SK-N-SH (cell line): Measurements from ENCODE around the gene LENEP. TPM values are rescaled to one million over a fixed set of nuclear protein-coding genes. Genes with fewer than 3 reads are reported as not detected.

Experiments used
- CTCF ChIA-PET: fragments of 300-600, 350-600 bp; formaldehyde crosslinking; extraction: SDS; loops from one replicate; lab custom pipeline; 2021; lab: Yijun Ruan, JAX
- POLR2A ChIA-PET: fragments of 350-600 bp; sonication (Branson Sonifier 250); formaldehyde crosslinking; extraction: SDS; loops from one replicate; lab custom pipeline; 2020; ENCODE audit warnings: antibody characterized with exemption, inconsistent platforms; lab: Yijun Ruan, JAX
- DNase-seq: peaks from one replicate; pipeline ENCODE4 v3.0.0; 2012
- H2AFZ ChIP-seq: fragments of 200-600 bp; sonication (generic); 2 replicates; pipeline ENCODE4 v1.8.1; 2016; ENCODE audit warnings: antibody characterized with exemption, mild to moderate bottlenecking, low read depth
- H3F3A ChIP-seq: fragments of 200-600 bp; sonication (generic); replicated peaks from 2 replicates; pipeline ENCODE3; 2016; ENCODE audit warnings: antibody characterized with exemption, mild to moderate bottlenecking; ENCODE audit not compliant: insufficient read depth
- H3K27ac ChIP-seq, 2 experiments: fragments of 200-500 bp in 1 of 2; fragments of 200-600 bp in 1 of 2; sonication (Bioruptor generic) in 1 of 2; sonication (generic), shearing (Covaris generic) in 1 of 2; 2 replicates each; pipeline versions ENCODE4 v1.5.1 to v1.6.1; 2014 to 2016; ENCODE audit warnings: low read depth in 2 of 2, inconsistent platforms in 1 of 2, low read length in 1 of 2, mild to moderate bottlenecking in 1 of 2, mixed read lengths in 1 of 2
- H3K27me3 ChIP-seq: fragments of 200-600 bp; sonication (generic), shearing (Covaris generic); 2 replicates; pipeline ENCODE4 v1.6.1; 2016; ENCODE audit warnings: mixed run types; ENCODE audit not compliant: insufficient read depth
- H3K36me3 ChIP-seq, 2 experiments: fragments of 200-500 bp in 1 of 2; fragments of 200-600 bp in 1 of 2; sonication (Bioruptor generic) in 1 of 2; sonication (generic) in 1 of 2; replicated peaks in 1 of 2; 2 replicates each; pipeline versions ENCODE3 to v1.5.1; 2014 to 2016; ENCODE audit warnings: low read length in 1 of 2, mild to moderate bottlenecking in 1 of 2; ENCODE audit not compliant: insufficient read depth in 2 of 2, control insufficient read depth in 1 of 2
- H3K4me1 ChIP-seq, 2 experiments: fragments of 200-500 bp in 1 of 2; fragments of 200-600 bp in 1 of 2; sonication (Bioruptor generic) in 1 of 2; sonication (generic), shearing (Covaris generic) in 1 of 2; 2 replicates each; pipeline versions ENCODE4 v1.5.1 to v1.6.1; 2014 to 2016; ENCODE audit warnings: low read depth in 1 of 2, low read length in 1 of 2, mixed run types in 1 of 2; ENCODE audit not compliant: insufficient read depth in 2 of 2, control insufficient read depth in 1 of 2
- H3K4me2 ChIP-seq: fragments of 200-600 bp; sonication (generic), shearing (Covaris generic); 2 replicates; pipeline ENCODE4 v1.6.1; 2017; ENCODE audit warnings: mixed run types
- H3K4me3 ChIP-seq, 2 experiments: fragments of 200-500 bp in 1 of 2; fragments of 200-600 bp in 1 of 2; sonication (Bioruptor generic) in 1 of 2; sonication (generic), shearing (Covaris generic) in 1 of 2; 2 replicates each; pipeline versions ENCODE4 v1.5.1 to v1.8.1; 2014 to 2016; ENCODE audit warnings: low read depth in 2 of 2, inconsistent platforms in 1 of 2, low read length in 1 of 2, mild to moderate bottlenecking in 1 of 2, mixed read lengths in 1 of 2, moderate library complexity in 1 of 2
- H3K79me2 ChIP-seq: fragments of 200-600 bp; sonication (generic); 2 replicates; pipeline ENCODE4 v1.8.1; 2017; ENCODE audit warnings: mild to moderate bottlenecking; ENCODE audit not compliant: insufficient read depth
- H3K9ac ChIP-seq: fragments of 200-600 bp; sonication (generic); 2 replicates; pipeline ENCODE4 v1.6.1; 2017; ENCODE audit warnings: mixed run types
- H3K9me2 ChIP-seq: fragments of 200-600 bp; sonication (generic); 2 replicates; pipeline ENCODE4 v1.6.1; 2017; ENCODE audit warnings: mixed run types
- H3K9me3 ChIP-seq: fragments of 200-600 bp; sonication (generic); 2 replicates; pipeline ENCODE4 v1.6.1; 2017; ENCODE audit warnings: mixed run types, mild to moderate bottlenecking, moderate library complexity
- H4K20me1 ChIP-seq: fragments of 200-600 bp; sonication (generic); 2 replicates; pipeline ENCODE4 v1.6.1; 2017; ENCODE audit warnings: mild to moderate bottlenecking, mixed run types; ENCODE audit not compliant: insufficient read depth
- CHD2 ChIP-seq: fragments of 150-350 bp; IDR thresholded peaks from 2 replicates; pipeline ENCODE4 v1.6.1; 2018; ENCODE audit warnings: low read length; ENCODE audit not compliant: partially characterized antibody
- EP300 ChIP-seq, 2 experiments: IDR thresholded peaks; 2 replicates each; pipeline versions ENCODE4 v1.4.0 to v1.6.1; 2012; ENCODE audit warnings: borderline replicate concordance in 1 of 2, low read depth in 1 of 2, low read length in 1 of 2
- EZH2phosphoT487 ChIP-seq: fragments of 200-600 bp; sonication (generic); IDR thresholded peaks from 2 replicates; pipeline ENCODE4 v1.6.1; 2017; ENCODE audit warnings: low read depth, mixed run types, mild to moderate bottlenecking, antibody characterized with exemption, moderate library complexity, borderline replicate concordance
- FOSL2 ChIP-seq: IDR thresholded peaks from 2 replicates; pipeline ENCODE4 v1.4.0; 2012; ENCODE audit warnings: low read depth, mild to moderate bottlenecking, moderate library complexity, borderline replicate concordance
- FOXM1 ChIP-seq: IDR thresholded peaks from 2 replicates; pipeline ENCODE4 v1.4.0; 2012; ENCODE audit warnings: low read depth, mild to moderate bottlenecking
- MAX ChIP-seq: IDR thresholded peaks from 2 replicates; pipeline ENCODE4 v1.4.0; 2012; ENCODE audit warnings: low read depth
- MEF2A ChIP-seq: IDR thresholded peaks from 2 replicates; pipeline ENCODE4 v1.4.0; 2012; ENCODE audit warnings: low read depth, borderline replicate concordance
- MXI1 ChIP-seq: IDR thresholded peaks from 2 replicates; pipeline ENCODE4 v1.6.1; 2012; ENCODE audit warnings: mild to moderate bottlenecking, low read depth, low read length, improper control_type of control experiment
- NRF1 ChIP-seq: IDR thresholded peaks from 2 replicates; pipeline ENCODE4 v1.6.1; 2012; ENCODE audit warnings: low read depth, mild to moderate bottlenecking, low read length
- PBX3 ChIP-seq: IDR thresholded peaks from 2 replicates; pipeline ENCODE4; 2012
- RCOR1 ChIP-seq: fragments of 150-350 bp; IDR thresholded peaks from 2 replicates; pipeline ENCODE4 v1.6.1; 2017; ENCODE audit warnings: antibody characterized with exemption, low read length
- USF1 ChIP-seq: IDR thresholded peaks from 2 replicates; pipeline ENCODE4 v1.4.0; 2012; ENCODE audit warnings: low read depth, borderline replicate concordance
- USF2 ChIP-seq: fragments of 150-350 bp; IDR thresholded peaks from 2 replicates; pipeline ENCODE4 v1.6.1; 2017; ENCODE audit warnings: antibody characterized with exemption, low read length, low read depth, borderline replicate concordance
- YY1 ChIP-seq: IDR thresholded peaks from 2 replicates; pipeline ENCODE4 v1.4.0; 2012; ENCODE audit warnings: low read depth, mild to moderate bottlenecking
- ZBTB33 ChIP-seq: IDR thresholded peaks from 2 replicates; pipeline ENCODE4 v1.4.0; 2012; ENCODE audit warnings: low read depth, borderline replicate concordance
- WGBS: methylation state at CpG from one replicate; pipeline ENCODE4 v1.1.6; 2017; ENCODE audit warnings: low lambda C conversion rate; 5-methylcytosine and 5-hydroxymethylcytosine counted together
- polyA plus RNA-seq, 3 experiments: library from polyadenylated mRNA; depleted of rRNA; stranded (reverse); fragments of >200 nt; gene quantifications; 2 replicates each; pipeline ENCODE4 v1.2.3, GENCODE V29; 2012

LENEP gene
- polyA plus RNA-seq, 1 of the 3 experiments (the other 2 are of a cell fraction), result not detected

- Histone ChIP-seq H3K27ac (no peak overlapping the region), H3K9ac (no peak overlapping the region), H3K4me2 (no peak overlapping the region), H3K36me3 (no peaks in the 10 kb centered on the region), H3K9me2 (no peaks in the 10 kb centered on the region), H3K27me3 (no peaks in the 10 kb centered on the region), H4K20me1 (no peaks in the 10 kb centered on the region), H2AFZ (no peak overlapping the region), H3F3A (no peaks in the 10 kb centered on the region), H3K79me2 (no peaks in the 10 kb centered on the region), H3K4me3 (no peak overlapping the region), H3K4me1 (no peaks in the 10 kb centered on the region), H3K9me3 (no peaks in the 10 kb centered on the region)
- WGBS, result 93% methylated on average over 2 of the region's 2 CpGs
- DNase-seq, result no peak
- ChIA-PET POLR2A (no interaction called here), CTCF (interaction anchor here (1.4 to 26.0 kb wide), 5 partner anchors 9 to 31 kb away, joined by 3 to 573 read pairs (median 7); partner anchors contain the start of genes ADAM15, EFNA3 and EFNA4)
- TF ChIP-seq USF1, result no peak
- no peak for TF ChIP-seq USF2
- no peak for TF ChIP-seq YY1
- TF ChIP-seq MEF2A, result no peak
- TF ChIP-seq NRF1, result no peak
- no peak for TF ChIP-seq MAX
- no peak for TF ChIP-seq FOXM1
- TF ChIP-seq EP300 (IDR thresholded peaks at IDR 0.05; ENCODE audit: borderline replicate concordance in 1 of 2, low read depth in 1 of 2, low read length in 1 of 2), result no peak
- no peak for TF ChIP-seq RCOR1
- no peak for TF ChIP-seq PBX3
- no peak for TF ChIP-seq MXI1
- no peak for TF ChIP-seq CHD2
- no peak for TF ChIP-seq FOSL2
- no peak for TF ChIP-seq ZBTB33
- TF ChIP-seq EZH2phosphoT487, result no peak
Measured at GRCh38 chr1:155035936-155036335, 42.5 kb downstream of the LENEP start.
